IMR-90 (cell line): ENCODE data around the gene TCFL5. TPM values are rescaled to one million over a fixed set of nuclear protein-coding genes. Genes with fewer than 3 reads are reported as not detected.

Experiments used
- ATAC-seq: fragments of 200-7000 bp; cut with Tn5 transposase; 2 replicates; pipeline ENCODE4 v1.9.1; 2020; ENCODE audit warnings: low read depth, mild to moderate bottlenecking, moderate library complexity
- BruUV-seq: library from RNA; stranded (reverse); fragments of 400-500 nt; replicated peaks from 2 replicates; lab custom pipeline; 2021; lab: Mats Ljungman, UMichigan
- CTCF ChIA-PET: fragments of 300-600 bp; formaldehyde crosslinking; extraction: SDS; loops from one replicate; lab custom pipeline; 2021; ENCODE audit warnings: antibody characterized with exemption; lab: Yijun Ruan, JAX
- POLR2A ChIA-PET: fragments of 300-600 bp; sonication (Branson Sonifier 250); formaldehyde crosslinking; loops from one replicate; lab custom pipeline; 2022; ENCODE audit warnings: antibody characterized with exemption; ENCODE audit not compliant: unreplicated experiment; lab: Charles Lee
- DNase-seq: peaks from one replicate; pipeline ENCODE4 v3.0.0; 2013
- H2AFZ ChIP-seq: replicated peaks from 2 replicates; pipeline ENCODE3; 2013; ENCODE audit warnings: low read length, mild to moderate bottlenecking; ENCODE audit not compliant: poor library complexity
- H2AK5ac ChIP-seq: 2 replicates; pipeline ENCODE4 v1.6.1; 2013; ENCODE audit warnings: low read depth, low read length, inconsistent platforms
- H2AK9ac ChIP-seq: replicated peaks from 2 replicates; pipeline ENCODE3; 2013; ENCODE audit warnings: mild to moderate bottlenecking, low read depth, low read length, moderate library complexity; ENCODE audit not compliant: poor library complexity
- H2BK120ac ChIP-seq: 2 replicates; pipeline ENCODE4 v1.6.1; 2013; ENCODE audit warnings: low read depth, low read length, inconsistent platforms
- H2BK15ac ChIP-seq: 3 replicates; pipeline ENCODE4 v1.6.1; 2013; ENCODE audit warnings: low read depth, low read length, inconsistent platforms
- H2BK20ac ChIP-seq: 2 replicates; pipeline ENCODE4 v1.6.1; 2013; ENCODE audit warnings: low read depth, mild to moderate bottlenecking, inconsistent platforms, low read length, moderate library complexity
- H2BK5ac ChIP-seq: 2 replicates; pipeline ENCODE4 v1.6.1; 2013; ENCODE audit warnings: mild to moderate bottlenecking, low read depth, low read length, inconsistent platforms; ENCODE audit not compliant: poor library complexity, severe bottlenecking
- H3K14ac ChIP-seq: replicated peaks from 2 replicates; pipeline ENCODE4 v1.6.1; 2013; ENCODE audit warnings: low read depth, low read length, inconsistent platforms
- H3K18ac ChIP-seq: 2 replicates; pipeline ENCODE4 v1.6.1; 2013; ENCODE audit warnings: low read depth, low read length, control low read depth
- H3K23ac ChIP-seq: 2 replicates; pipeline ENCODE4 v1.6.1; 2013; ENCODE audit warnings: low read depth, low read length, inconsistent platforms
- H3K27ac ChIP-seq: 2 replicates; pipeline ENCODE4 v1.5.1; 2013; ENCODE audit warnings: mild to moderate bottlenecking, control low read depth, low read length; ENCODE audit not compliant: insufficient read depth
- H3K27me3 ChIP-seq: 2 replicates; pipeline ENCODE4 v1.6.1; 2013; ENCODE audit warnings: low read length; ENCODE audit not compliant: control insufficient read depth, insufficient read depth
- H3K36me3 ChIP-seq: 2 replicates; pipeline ENCODE4 v1.6.1; 2013; ENCODE audit warnings: low read length, mixed read lengths; ENCODE audit not compliant: control insufficient read depth, insufficient read depth
- H3K4ac ChIP-seq: 2 replicates; pipeline ENCODE4 v1.6.1; 2013; ENCODE audit warnings: low read depth, low read length, inconsistent platforms
- H3K4me1 ChIP-seq: 2 replicates; pipeline ENCODE4 v1.6.1; 2013; ENCODE audit warnings: low read length, mixed read lengths; ENCODE audit not compliant: control insufficient read depth, insufficient read depth
- H3K4me2 ChIP-seq: 2 replicates; pipeline ENCODE4 v1.6.1; 2013; ENCODE audit warnings: low read depth, mild to moderate bottlenecking, control low read depth, low read length, moderate library complexity
- H3K4me3 ChIP-seq: 2 replicates; pipeline ENCODE4 v1.5.1; 2013; ENCODE audit warnings: low read depth, mild to moderate bottlenecking, control low read depth, low read length, moderate library complexity; ENCODE audit not compliant: insufficient read depth
- H3K56ac ChIP-seq: 2 replicates; pipeline ENCODE4 v1.6.1; 2013; ENCODE audit warnings: low read length, inconsistent platforms; ENCODE audit not compliant: insufficient read depth; ENCODE audit errors: extremely low read depth
- H3K79me1 ChIP-seq, 2 experiments: 2 replicates each; pipeline ENCODE4 v1.6.1; 2013; ENCODE audit warnings: low read length in 2 of 2, inconsistent platforms in 1 of 2, low read depth in 1 of 2
- H3K9ac ChIP-seq: 2 replicates; pipeline ENCODE4 v1.6.1; 2013; ENCODE audit warnings: low read depth, low read length, control low read depth
- H3K9me1 ChIP-seq: 2 replicates; pipeline ENCODE4 v1.6.1; 2013; ENCODE audit warnings: low read length, inconsistent platforms; ENCODE audit not compliant: insufficient read depth
- H3K9me3 ChIP-seq: 2 replicates; pipeline ENCODE4 v1.6.1; 2013; ENCODE audit warnings: low read length; ENCODE audit not compliant: control insufficient read depth, insufficient read depth
- H4K20me1 ChIP-seq: 2 replicates; pipeline ENCODE4 v1.6.1; 2013; ENCODE audit warnings: low read length, inconsistent platforms; ENCODE audit not compliant: insufficient read depth
- H4K5ac ChIP-seq: 2 replicates; pipeline ENCODE4 v1.6.1; 2013; ENCODE audit warnings: mild to moderate bottlenecking, low read depth, low read length, control low read depth
- H4K8ac ChIP-seq, 2 experiments: 2 replicates each; pipeline ENCODE4 v1.6.1; 2013; ENCODE audit warnings: low read depth in 2 of 2, low read length in 2 of 2, control low read depth in 1 of 2, inconsistent platforms in 1 of 2
- H4K91ac ChIP-seq: 2 replicates; pipeline ENCODE4 v1.6.1; 2013; ENCODE audit warnings: low read depth, low read length, inconsistent platforms; ENCODE audit not compliant: insufficient read depth
- BHLHE40 ChIP-seq: fragments of 150-350 bp; IDR thresholded peaks from 2 replicates; pipeline ENCODE4 v1.6.1; 2016; ENCODE audit warnings: mild to moderate bottlenecking, low read depth, low read length
- CEBPB ChIP-seq: IDR thresholded peaks from 2 replicates; pipeline ENCODE4 v1.6.1; 2012; ENCODE audit warnings: low read depth, low read length, improper control_type of control experiment
- CHD1 ChIP-seq: IDR thresholded peaks from 2 replicates; pipeline ENCODE4 v1.6.1; 2012; ENCODE audit warnings: low read depth, low read length, improper control_type of control experiment
- CTCF ChIP-seq: conservative IDR thresholded peaks from 2 replicates; pipeline ENCODE4 v1.5.1; 2012; ENCODE audit warnings: mild to moderate bottlenecking, low read depth, low read length, improper control_type of control experiment
- ELK1 ChIP-seq: fragments of 150-350 bp; IDR thresholded peaks from 2 replicates; pipeline ENCODE4 v1.6.1; 2016; ENCODE audit warnings: low read depth, mild to moderate bottlenecking, low read length, moderate library complexity, borderline replicate concordance
- FOS ChIP-seq: fragments of 150-350 bp; IDR thresholded peaks from 2 replicates; pipeline ENCODE4 v1.6.1; 2016; ENCODE audit warnings: low read depth, low read length
- MAFK ChIP-seq: IDR thresholded peaks from 2 replicates; pipeline ENCODE4 v1.6.1; 2012; ENCODE audit warnings: low read depth, low read length, improper control_type of control experiment
- MAZ ChIP-seq: IDR thresholded peaks from 2 replicates; pipeline ENCODE4 v1.6.1; 2012; ENCODE audit warnings: low read depth, mild to moderate bottlenecking, low read length, improper control_type of control experiment, moderate library complexity, borderline replicate concordance
- MXI1 ChIP-seq: IDR thresholded peaks from 2 replicates; pipeline ENCODE4 v1.6.1; 2012; ENCODE audit warnings: low read depth, mild to moderate bottlenecking, low read length, moderate library complexity, borderline replicate concordance
- NFE2L2 ChIP-seq: fragments of 150-350 bp; IDR thresholded peaks from 2 replicates; pipeline ENCODE4 v1.6.1; 2016; ENCODE audit warnings: low read depth, mild to moderate bottlenecking, low read length
- POLR2A ChIP-seq: IDR thresholded peaks from 2 replicates; pipeline ENCODE4 v1.6.1; 2012; ENCODE audit warnings: mild to moderate bottlenecking, low read depth, low read length
- RAD21 ChIP-seq: IDR thresholded peaks from 2 replicates; pipeline ENCODE4 v1.6.1; 2012; ENCODE audit warnings: low read length, improper control_type of control experiment
- RCOR1 ChIP-seq: IDR thresholded peaks from 2 replicates; pipeline ENCODE4 v1.6.1; 2012; ENCODE audit warnings: mild to moderate bottlenecking, low read length, improper control_type of control experiment; ENCODE audit not compliant: insufficient replicate concordance
- RFX5 ChIP-seq: IDR thresholded peaks from 2 replicates; pipeline ENCODE4 v1.8.0; 2012; ENCODE audit warnings: low read depth, mild to moderate bottlenecking, low read length, moderate library complexity
- SMC3 ChIP-seq: fragments of 150-350 bp; IDR thresholded peaks from 2 replicates; pipeline ENCODE4 v1.6.1; 2016; ENCODE audit warnings: low read depth, mild to moderate bottlenecking, antibody characterized with exemption, low read length, moderate library complexity
- dilution Hi-C: fragments of 300-500 bp; cut with HindIII; formaldehyde crosslinking; loops from one replicate; pipeline ENCODE4 v1.14.3; 2018; ENCODE audit warnings: low sequenced_read_pairs; ENCODE audit not compliant: unreplicated experiment
- in situ Hi-C: fragments of 300-500 bp; cut with MboI; formaldehyde crosslinking; loops from 3 replicates; pipeline ENCODE4 v1.14.3; 2019; ENCODE audit warnings: low sequenced_read_pairs, inconsistent platforms, mixed read lengths
- intact Hi-C: fragments of 100-400 bp; cut with micrococcal nuclease; formaldehyde crosslinking; loops from 2 replicates; pipeline ENCODE4 v1.10.0; 2022
- polyA plus RNA-seq, 3 experiments: library from polyadenylated mRNA; depleted of rRNA; stranded (reverse); fragments of >200 nt; gene quantifications; 2 replicates each; pipeline ENCODE4 v1.2.3, GENCODE V29; 2012; ENCODE audit warnings: low replicate concordance in 1 of 3
- total RNA-seq: library from RNA; depleted of rRNA; stranded (reverse); fragments of >200 nt; gene quantifications from 2 replicates; pipeline ENCODE4 v1.2.3, GENCODE V29; 2012
- TF ChIP-seq, protein P1 (sequence below): fragments of 150-350 bp; IDR thresholded peaks from 2 replicates; pipeline ENCODE4 v1.6.1; 2017; ENCODE audit warnings: mild to moderate bottlenecking, antibody characterized with exemption, low read length, low read depth

Gene TCFL5
- total and polyA plus RNA-seq, 2 of the 4 experiments (the other 2 are of a cell fraction), result 6.0 to 8.2 TPM

DNA sequence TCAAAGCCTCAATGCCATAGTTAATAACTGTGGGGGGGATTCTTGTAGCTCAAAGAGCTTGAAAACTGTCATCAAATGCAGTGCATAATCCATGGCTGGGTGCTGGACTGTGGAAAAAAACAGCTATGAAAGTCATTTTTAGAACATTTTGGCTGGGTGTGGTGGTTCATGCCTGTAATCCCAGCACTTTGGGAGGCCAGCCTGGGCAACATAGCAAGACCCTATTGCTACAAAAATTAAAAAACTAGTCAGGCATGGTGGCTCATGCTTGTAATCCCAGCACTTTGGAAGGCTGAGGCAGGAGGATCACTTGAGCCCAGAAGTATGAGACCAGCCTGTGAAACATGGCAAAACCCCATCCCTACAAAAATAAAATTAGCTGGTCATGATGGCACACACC is 12.2 kb downstream of the TCFL5 start:
- Histone ChIP-seq H3K14ac (no peak overlapping the region), H2BK20ac (no peak overlapping the region), H4K5ac (no peak overlapping the region), H3K4me1 (no peaks in the 10 kb centered on the region), H3K9me1 (no peaks in the 10 kb centered on the region), H3K23ac (no peak overlapping the region), H3K56ac (no peak overlapping the region), H4K91ac (no peak overlapping the region), H2BK120ac (no peak overlapping the region), H2AFZ (no peak overlapping the region), H2BK15ac (no peak overlapping the region), H3K4me3 (no peak overlapping the region), H2AK5ac (no peak overlapping the region), H2BK5ac (no peak overlapping the region), H4K8ac (no peak overlapping the region), H2AK9ac (no peak overlapping the region), H3K4ac (no peak overlapping the region), H3K9ac (no peak overlapping the region), H3K18ac (no peak overlapping the region), H3K27ac (no peak overlapping the region), H3K9me3 (no peaks in the 10 kb centered on the region), H3K36me3 (peaks cover 24% of the 10 kb centered on the region), H4K20me1 (no peaks in the 10 kb centered on the region; the same call in 1 of the 2 replicates), H3K27me3 (no peaks in the 10 kb centered on the region), H3K79me1 (peaks cover 10 to 14% of the 10 kb centered on the region in 2 experiments; a peak in 3 of 4 replicates), H3K4me2 (no peak overlapping the region)
- ChIA-PET POLR2A (interaction anchor here (0.5 kb wide), 1 partner anchor 753 kb away, joined by 5 read pairs; no protein-coding TSS in a partner anchor), CTCF (interaction anchor here (0.7 to 1.0 kb wide), 2 partner anchors 10 to 26 kb away, joined by 3 to 4 read pairs; no protein-coding TSS in a partner anchor)
- dilution Hi-C loops, result no loop called here
- DNase-seq (no peak), ATAC-seq (no peak)
- no TSS peak for BruUV-seq
- in situ Hi-C loops, result no loop called here
- TF ChIP-seq POLR2A, result no peak
- TF ChIP-seq CEBPB, result no peak
- TF ChIP-seq CTCF, result no peak
- no peak for TF ChIP-seq CHD1
- TF ChIP-seq RCOR1, result no peak
- no peak for TF ChIP-seq FOS
- TF ChIP-seq, protein P1, sequence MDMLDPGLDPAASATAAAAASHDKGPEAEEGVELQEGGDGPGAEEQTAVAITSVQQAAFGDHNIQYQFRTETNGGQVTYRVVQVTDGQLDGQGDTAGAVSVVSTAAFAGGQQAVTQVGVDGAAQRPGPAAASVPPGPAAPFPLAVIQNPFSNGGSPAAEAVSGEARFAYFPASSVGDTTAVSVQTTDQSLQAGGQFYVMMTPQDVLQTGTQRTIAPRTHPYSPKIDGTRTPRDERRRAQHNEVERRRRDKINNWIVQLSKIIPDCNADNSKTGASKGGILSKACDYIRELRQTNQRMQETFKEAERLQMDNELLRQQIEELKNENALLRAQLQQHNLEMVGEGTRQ, result no peak
- no peak for TF ChIP-seq MAFK
- TF ChIP-seq NFE2L2, result no peak
- TF ChIP-seq ELK1, result no peak
- no peak for TF ChIP-seq MAZ
- TF ChIP-seq RFX5, result no peak
- no peak for TF ChIP-seq RAD21
- TF ChIP-seq MXI1, result no peak
- TF ChIP-seq BHLHE40, result no peak
- no peak for TF ChIP-seq SMC3
- intact Hi-C loops, result no loop called here
